Mesothelial cell of epicardium (in vitro differentiated cells): ENCODE measurements around the gene LIG3. TPM values are rescaled to one million over a fixed set of nuclear protein-coding genes. Genes with fewer than 3 reads are reported as not detected.

ENCODE experiments used
- DNase-seq, 2 experiments: peaks; one replicate each; pipeline ENCODE4 v3.0.0; 2021; ENCODE audit warnings: low spot score in 2 of 2; ENCODE audit not compliant: unreplicated experiment in 2 of 2
- H3K27ac Mint-ChIP-seq: 2 replicates; pipeline ENCODE4 v1.8.0; 2021; ENCODE audit warnings: mixed read lengths
- H3K27me3 Mint-ChIP-seq: 2 replicates; pipeline ENCODE4 v1.8.0; 2021; ENCODE audit warnings: low read depth, mixed read lengths
- H3K36me3 Mint-ChIP-seq: 2 replicates; pipeline ENCODE4 v1.8.0; 2021; ENCODE audit warnings: mixed read lengths
- H3K4me1 Mint-ChIP-seq: 2 replicates; pipeline ENCODE4 v1.8.0; 2021; ENCODE audit warnings: mixed read lengths
- H3K4me3 Mint-ChIP-seq: 2 replicates; pipeline ENCODE4 v1.8.0; 2021; ENCODE audit warnings: mild to moderate bottlenecking, moderate library complexity, mixed read lengths
- H3K9me3 Mint-ChIP-seq: 2 replicates; pipeline ENCODE4 v1.8.0; 2021; ENCODE audit warnings: mixed read lengths
- CTCF ChIP-seq: fragments of 200-600 bp; sonication (generic); IDR thresholded peaks from one replicate; pipeline ENCODE4 v1.5.0; 2021; ENCODE audit warnings: antibody characterized with exemption; ENCODE audit not compliant: unreplicated experiment
- total RNA-seq: library from RNA; stranded (reverse); gene quantifications from 3 replicates; pipeline ENCODE4 v1.2.1, GENCODE V29; 2021

The LIG3 gene
- total RNA-seq, 1 donor from 2014 or later: 84.4 TPM

- DNase-seq: no peak
- Mint-ChIP-seq H3K27me3 (no peaks in the 10 kb centered on the region), H3K4me1 (peaks cover 4% of the 10 kb centered on the region), H3K36me3 (peaks cover 32% of the 10 kb centered on the region), H3K9me3 (no peaks in the 10 kb centered on the region), H3K4me3 (no peak overlapping the region), H3K27ac (no peak overlapping the region)
- TF ChIP-seq CTCF: no peak
These were observed 22.7 kb downstream of the LIG3 start for GRCh38 chr17:35002876-35003551.

GRCh38 chr17:35003778-35004177, 23.5 kb downstream of the LIG3 start:
- Mint-ChIP-seq H3K9me3 (no peaks in the 10 kb centered on the region), H3K27ac (no peak overlapping the region), H3K36me3 (peaks cover 28% of the 10 kb centered on the region), H3K4me1 (no peaks in the 10 kb centered on the region), H3K4me3 (no peak overlapping the region), H3K27me3 (no peaks in the 10 kb centered on the region)
- no peak for TF ChIP-seq CTCF
- no peak for DNase-seq

GRCh38 chr17:35006345-35006744, 26.0 kb downstream of the LIG3 start:
- peaks cover 29% of the 10 kb centered on the region for H3K36me3 Mint-ChIP-seq
- H3K9me3 Mint-ChIP-seq: no peaks in the 10 kb centered on the region
- no peaks in the 10 kb centered on the region for H3K27me3 Mint-ChIP-seq
- no peaks in the 10 kb centered on the region for H3K4me1 Mint-ChIP-seq
- no peak overlapping the region for H3K27ac Mint-ChIP-seq
- TF ChIP-seq CTCF: no peak
- no peak for DNase-seq
- no peak overlapping the region for H3K4me3 Mint-ChIP-seq

GRCh38 chr17:35006961-35007360, 26.6 kb downstream of the LIG3 start:
- no peaks in the 10 kb centered on the region for H3K9me3 Mint-ChIP-seq
- H3K36me3 Mint-ChIP-seq: peaks cover 26% of the 10 kb centered on the region
- no peak overlapping the region for H3K27ac Mint-ChIP-seq
- no peak overlapping the region for H3K4me3 Mint-ChIP-seq
- TF ChIP-seq CTCF: no peak
- no peaks in the 10 kb centered on the region for H3K27me3 Mint-ChIP-seq
- H3K4me1 Mint-ChIP-seq: no peaks in the 10 kb centered on the region
- DNase-seq: no peak

GRCh38 chr17:35010093-35010492, 29.8 kb downstream of the LIG3 start:
- no peak for TF ChIP-seq CTCF
- peaks cover 15% of the 10 kb centered on the region for H3K36me3 Mint-ChIP-seq
- no peak overlapping the region for H3K4me3 Mint-ChIP-seq
- H3K27ac Mint-ChIP-seq: no peak overlapping the region
- H3K4me1 Mint-ChIP-seq: peaks cover 6% of the 10 kb centered on the region
- no peaks in the 10 kb centered on the region for H3K9me3 Mint-ChIP-seq
- no peak for DNase-seq
- no peaks in the 10 kb centered on the region for H3K27me3 Mint-ChIP-seq
